Liver (tissue), 9 donors: ENCODE measurements around the gene TULP3. TPM values are rescaled to one million over a fixed set of nuclear protein-coding genes. Genes with fewer than 3 reads are reported as not detected.
"Not testable (repeated sequence)": the region's sequence is repeated elsewhere in the genome, so short reads cannot be mapped to it uniquely, and the experiment has no call there.

ENCODE experiments used
- DNase-seq: peaks from one replicate; pipeline ENCODE4 v3.0.0-alpha.2; 2017; ENCODE audit warnings: low spot score
- H3K27ac ChIP-seq, 2 donors: one replicate each; pipeline ENCODE4 v1.7.0; 2013; ENCODE audit warnings: inconsistent platforms in 2 of 2, low read length in 2 of 2, control low read depth in 1 of 2, low read depth in 1 of 2, mild to moderate bottlenecking in 1 of 2
- H3K27me3 ChIP-seq, 4 donors: one replicate each; pipeline versions ENCODE4 v1.6.1 to v1.7.0; 2013; ENCODE audit warnings: low read length in 3 of 4, inconsistent platforms in 1 of 4, mild to moderate bottlenecking in 1 of 4, moderate library complexity in 1 of 4; ENCODE audit not compliant: control insufficient read depth in 4 of 4, insufficient read depth in 4 of 4
- H3K36me3 ChIP-seq, 4 donors: one replicate each; pipeline versions ENCODE4 v1.6.1 to v1.7.0; 2013; ENCODE audit warnings: low read length in 3 of 4, mild to moderate bottlenecking in 3 of 4, low read depth in 1 of 4, moderate library complexity in 1 of 4; ENCODE audit not compliant: control insufficient read depth in 4 of 4, insufficient read depth in 3 of 4
- H3K4me1 ChIP-seq, 4 donors: one replicate each; pipeline versions ENCODE4 v1.6.1 to v1.7.0; 2013; ENCODE audit warnings: low read length in 3 of 4, mild to moderate bottlenecking in 3 of 4, moderate library complexity in 1 of 4; ENCODE audit not compliant: control insufficient read depth in 4 of 4, insufficient read depth in 4 of 4
- H3K4me3 ChIP-seq, 3 donors: one replicate each; pipeline versions ENCODE4 v1.6.1 to v1.7.0; 2013; ENCODE audit warnings: low read length in 3 of 3, control low read depth in 1 of 3, low read depth in 1 of 3, mild to moderate bottlenecking in 1 of 3
- H3K9ac ChIP-seq, 2 donors: one replicate each; pipeline ENCODE4 v1.7.0; 2013; ENCODE audit warnings: low read length in 2 of 2, mild to moderate bottlenecking in 2 of 2, moderate library complexity in 2 of 2, control low read depth in 1 of 2, low read depth in 1 of 2
- H3K9me3 ChIP-seq, 4 donors: one replicate each; pipeline versions ENCODE4 v1.6.1 to v1.7.0; 2013; ENCODE audit warnings: low read length in 3 of 4; ENCODE audit not compliant: control insufficient read depth in 4 of 4
- ATF3 ChIP-seq: IDR thresholded peaks from 2 replicates; pipeline ENCODE4 v1.6.1; 2016; ENCODE audit warnings: antibody characterized with exemption
- CTCF ChIP-seq: fragments of 150-350 bp; IDR thresholded peaks from 2 replicates; pipeline ENCODE4 v1.5.1; 2017; ENCODE audit warnings: improper control_type of control experiment, low read depth, low read length; ENCODE audit not compliant: missing input control
- EGR1 ChIP-seq, 2 donors: IDR thresholded peaks; 2 replicates each; pipeline ENCODE4 v1.6.1; 2016 to 2018; ENCODE audit warnings: antibody characterized with exemption in 2 of 2, low read depth in 2 of 2
- FOXA1 ChIP-seq: IDR thresholded peaks from 2 replicates; pipeline ENCODE4 v1.6.1; 2016; ENCODE audit warnings: antibody characterized with exemption
- HNF4A ChIP-seq, 2 donors: conservative IDR thresholded peaks; 2 replicates each; pipeline ENCODE4 v1.6.1; 2016; ENCODE audit warnings: antibody characterized with exemption in 2 of 2, mild to moderate bottlenecking in 2 of 2
- JUND ChIP-seq, 2 donors: IDR thresholded peaks; 2 replicates each; pipeline ENCODE4 v1.6.1; 2016; ENCODE audit warnings: antibody characterized with exemption in 2 of 2
- NR2F2 ChIP-seq: IDR thresholded peaks from 2 replicates; pipeline ENCODE4 v1.6.1; 2016; ENCODE audit warnings: antibody characterized with exemption
- RAD21 ChIP-seq, 2 donors: IDR thresholded peaks; 2 replicates each; pipeline ENCODE4 v1.6.1; 2016; ENCODE audit warnings: antibody characterized with exemption in 2 of 2, mild to moderate bottlenecking in 2 of 2
- TAF1 ChIP-seq: conservative IDR thresholded peaks from 2 replicates; pipeline ENCODE4 v1.6.1; 2016; ENCODE audit warnings: antibody characterized with exemption, mild to moderate bottlenecking
- YY1 ChIP-seq: IDR thresholded peaks from 2 replicates; pipeline ENCODE4 v1.6.1; 2016; ENCODE audit warnings: antibody characterized with exemption, mild to moderate bottlenecking
- WGBS: extraction: QIAGEN DNeasy Blood & Tissue Kit; methylation state at CpG from one replicate; pipeline ENCODE4 v1.1.7; 2013; 5-methylcytosine and 5-hydroxymethylcytosine counted together
- polyA plus RNA-seq, 2 donors: library from polyadenylated mRNA; stranded (reverse) in 1 of 2; unstranded in 1 of 2; fragments of 200-250 nt in 1 of 2; fragments of >200 nt in 1 of 2; fragmentation: Nextera tagmentation in 1 of 2; extraction: Ambion mirVana in 1 of 2; gene quantifications; one replicate each; pipeline versions ENCODE4 v1.2.1 to v1.2.3, GENCODE V29; 2013 to 2015
- total RNA-seq, 2 donors: library from RNA; depleted of rRNA; stranded (reverse); fragments of >200 nt; gene quantifications; one replicate each; pipeline ENCODE4 v1.2.3, GENCODE V29; 2014
- TF ChIP-seq, protein P1 (sequence below): IDR thresholded peaks from 2 replicates; pipeline ENCODE4 v1.6.1; 2016; ENCODE audit warnings: antibody characterized with exemption
- donor health status: healthy.
- donor health status: healthy.
- donor health status: healthy.
- donor health status: healthy.
- donor health status: healthy.

The TULP3 gene
- total and polyA plus RNA-seq, 4 donors = 3.2 to 4.8 (median 3.7) TPM

DNA sequence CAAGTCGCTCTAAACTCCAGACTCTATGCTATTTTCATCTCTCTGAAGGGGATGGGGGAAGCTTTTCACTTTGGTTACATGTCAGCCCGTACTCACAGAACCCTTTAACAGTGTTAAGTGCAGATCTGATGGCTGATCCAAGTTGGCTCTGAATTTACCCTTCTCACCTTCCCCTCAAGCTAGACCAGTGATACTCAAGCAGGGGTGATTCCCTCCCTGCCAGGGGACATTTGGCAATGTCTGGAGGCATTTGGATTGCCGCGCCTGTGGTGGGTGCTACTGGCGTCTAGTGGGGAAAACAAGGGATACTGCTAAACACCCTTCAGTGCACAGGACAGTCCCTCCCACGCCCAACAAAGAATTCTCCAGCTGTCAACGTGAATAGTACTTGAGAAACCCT is 27.8 kb upstream of the TULP3 start (continued):
- no peak for TF ChIP-seq CTCF
- no peak for TF ChIP-seq RAD21 (IDR thresholded peaks at IDR 0.05)
- no peak for TF ChIP-seq EGR1 (IDR thresholded peaks at IDR 0.05; ENCODE audit: low read depth in 2 of 2)
- TF ChIP-seq ATF3 = no peak

DNA sequence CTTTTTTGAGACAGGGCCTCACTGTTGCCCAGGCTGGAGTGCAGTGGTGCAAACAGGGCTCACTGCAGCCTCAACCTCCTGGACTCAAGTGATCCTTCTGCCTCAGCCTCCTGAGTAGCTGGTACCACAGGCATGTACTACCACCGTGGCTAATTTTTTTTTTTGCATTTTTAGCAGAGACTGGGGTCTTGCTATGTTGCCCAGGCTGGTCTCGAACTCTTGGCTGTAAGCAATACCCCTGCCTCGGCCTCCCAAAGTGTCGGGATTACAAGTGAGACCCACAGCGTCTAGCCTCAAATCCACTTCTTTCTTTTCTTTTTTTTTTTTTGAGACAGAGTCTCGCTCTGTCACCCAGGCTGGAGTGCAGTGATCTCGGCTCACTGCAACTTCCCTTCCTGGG is 27.3 kb upstream of the TULP3 start:
- H3K27me3 ChIP-seq, H3K4me3 ChIP-seq, H3K4me1 ChIP-seq, H3K9ac ChIP-seq, DNase-seq, H3K36me3 ChIP-seq, H3K9me3 ChIP-seq, H3K27ac ChIP-seq: not testable (repeated sequence)
- WGBS = 96% methylated on average over 7 of the region's 7 CpGs

DNA sequence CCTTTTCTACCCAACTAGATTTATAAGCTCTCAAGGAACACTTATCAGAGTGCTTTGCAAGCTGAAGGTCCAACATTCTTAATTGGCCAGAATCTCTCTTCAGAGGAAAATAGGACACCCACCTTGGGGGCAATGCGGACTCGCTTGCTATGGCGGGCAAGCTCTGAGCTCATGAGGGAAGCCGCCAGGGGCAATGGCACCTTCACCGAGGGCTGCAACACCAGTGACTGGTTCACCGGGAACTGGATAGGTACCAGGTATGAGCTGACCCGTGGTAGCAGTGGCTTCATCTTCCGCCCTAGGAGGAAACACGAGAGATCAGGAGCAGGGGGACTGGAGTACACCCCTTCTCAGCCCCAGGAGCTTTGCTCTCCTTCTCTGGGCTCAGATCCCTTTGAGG is 26.5 kb upstream of the TULP3 start:
- H3K9me3 ChIP-seq = no peaks in the 10 kb centered on the region
- H3K4me1 ChIP-seq = no peaks in the 10 kb centered on the region
- H3K27me3 ChIP-seq = no peaks in the 10 kb centered on the region
- no peak overlapping the region for H3K27ac ChIP-seq
- H3K4me3 ChIP-seq = no peak overlapping the region
- DNase-seq = no peak
- no peaks in the 10 kb centered on the region for H3K36me3 ChIP-seq
- H3K9ac ChIP-seq = no peak overlapping the region
- WGBS = 98% methylated on average over 9 of the region's 9 CpGs
- TF ChIP-seq NR2F2 (no peak), HNF4A (conservative IDR thresholded peaks at IDR 0.05) (no peak)

- not testable (repeated sequence) for DNase-seq, H3K27ac ChIP-seq, H3K4me1 ChIP-seq, H3K4me3 ChIP-seq, H3K9ac ChIP-seq, H3K27me3 ChIP-seq, H3K36me3 ChIP-seq, H3K9me3 ChIP-seq
- 88% methylated on average over 9 of the region's 9 CpGs for WGBS
These were observed 21.6 kb upstream of the TULP3 start for GRCh38 chr12:2868986-2869632.

GRCh38 chr12:2876431-2877046 is 14.2 kb upstream of the TULP3 start:
- peak overlapping the region; percentile 49 to 95 (median 74) for H3K4me3 ChIP-seq
- TF ChIP-seq HNF4A (conservative IDR thresholded peaks at IDR 0.05) (no peak), FOXA1 (no peak), ATF3 (no peak), YY1 (no peak), TAF1 (no peak), EGR1 (IDR thresholded peaks at IDR 0.05; ENCODE audit: low read depth in 2 of 2) (no peak), JUND (IDR thresholded peaks at IDR 0.05) (no peak)
- TF ChIP-seq, protein P1, sequence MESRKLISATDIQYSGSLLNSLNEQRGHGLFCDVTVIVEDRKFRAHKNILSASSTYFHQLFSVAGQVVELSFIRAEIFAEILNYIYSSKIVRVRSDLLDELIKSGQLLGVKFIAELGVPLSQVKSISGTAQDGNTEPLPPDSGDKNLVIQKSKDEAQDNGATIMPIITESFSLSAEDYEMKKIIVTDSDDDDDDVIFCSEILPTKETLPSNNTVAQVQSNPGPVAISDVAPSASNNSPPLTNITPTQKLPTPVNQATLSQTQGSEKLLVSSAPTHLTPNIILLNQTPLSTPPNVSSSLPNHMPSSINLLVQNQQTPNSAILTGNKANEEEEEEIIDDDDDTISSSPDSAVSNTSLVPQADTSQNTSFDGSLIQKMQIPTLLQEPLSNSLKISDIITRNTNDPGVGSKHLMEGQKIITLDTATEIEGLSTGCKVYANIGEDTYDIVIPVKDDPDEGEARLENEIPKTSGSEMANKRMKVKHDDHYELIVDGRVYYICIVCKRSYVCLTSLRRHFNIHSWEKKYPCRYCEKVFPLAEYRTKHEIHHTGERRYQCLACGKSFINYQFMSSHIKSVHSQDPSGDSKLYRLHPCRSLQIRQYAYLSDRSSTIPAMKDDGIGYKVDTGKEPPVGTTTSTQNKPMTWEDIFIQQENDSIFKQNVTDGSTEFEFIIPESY = no peak

More at GRCh38 chr12:2876431-2877046, 14.2 kb upstream of the TULP3 start:
- Histone ChIP-seq H3K9me3 (no peaks in the 10 kb centered on the region), H3K36me3 (no peaks in the 10 kb centered on the region), H3K9ac (no peak overlapping the region), H3K4me1 (peaks cover 3 to 17% (median 12%) of the 10 kb centered on the region in 4 donors), H3K27me3 (no peaks in the 10 kb centered on the region), H3K27ac (peak overlapping the region in 1 of 2 donors; percentile 92)
- WGBS = 9% methylated on average over 38 of the region's 38 CpGs
- DNase-seq = peak; percentile 53
